ENCODE data around the gene PAX6.

PAX6 gene

GRCh38 chr11:31823644-31824331 lies 12.7 kb upstream of the PAX6 start:
- in situ Hi-C loops (cut with MboI; ENCODE audit: low pct_unique_long_range_greater_than_20kb, low sequenced_read_pairs, unreplicated experiment): loop anchor here (25.0 kb wide), 1 partner anchor 614 kb away; the partner anchor contains the start of gene WT1

GRCh38 chr11:31822927-31823643 lies 12.0 kb upstream of the PAX6 start:
- TF ChIP-seq CTCF (IDR thresholded peaks at IDR 0.05; ENCODE audit: extremely low read depth, insufficient read depth, missing control alignments): no peak
- DNase-seq (ENCODE audit: low spot score): peak; percentile 21
- in situ Hi-C loops (cut with MboI; ENCODE audit: low pct_unique_long_range_greater_than_20kb, low sequenced_read_pairs, unreplicated experiment): loop anchor here (25.0 kb wide), 1 partner anchor 614 kb away; the partner anchor contains the start of gene WT1

More at GRCh38 chr11:31823644-31824331, 12.7 kb upstream of the PAX6 start:
- TF ChIP-seq CTCF (IDR thresholded peaks at IDR 0.05; ENCODE audit: extremely low read depth, insufficient read depth, missing control alignments): no peak
- DNase-seq (ENCODE audit: low spot score): peak; percentile 20

GRCh38 chr11:31822175-31822926 lies 11.2 kb upstream of the PAX6 start:
- in situ Hi-C loops (cut with MboI; ENCODE audit: low pct_unique_long_range_greater_than_20kb, low sequenced_read_pairs, unreplicated experiment): loop anchor here (25.0 kb wide), 1 partner anchor 615 kb away; the partner anchor contains the start of gene WT1

GRCh38 chr11:31821766-31822165 lies 10.6 kb upstream of the PAX6 start:
- no peak for TF ChIP-seq CTCF (IDR thresholded peaks at IDR 0.05; ENCODE audit: extremely low read depth, insufficient read depth, missing control alignments)
- DNase-seq (ENCODE audit: low spot score): no peak
- in situ Hi-C loops (cut with MboI; ENCODE audit: low pct_unique_long_range_greater_than_20kb, low sequenced_read_pairs, unreplicated experiment): loop anchor here (25.0 kb wide), 1 partner anchor 616 kb away; the partner anchor contains the start of gene WT1

More at GRCh38 chr11:31822175-31822926, 11.2 kb upstream of the PAX6 start:
- TF ChIP-seq CTCF (IDR thresholded peaks at IDR 0.05; ENCODE audit: extremely low read depth, insufficient read depth, missing control alignments): no peak
- DNase-seq (ENCODE audit: low spot score): peak; percentile 14

- no peak for TF ChIP-seq CTCF (IDR thresholded peaks at IDR 0.05; ENCODE audit: extremely low read depth, insufficient read depth, missing control alignments)
- DNase-seq (ENCODE audit: low spot score): no peak
- in situ Hi-C loops (cut with MboI; ENCODE audit: low pct_unique_long_range_greater_than_20kb, low sequenced_read_pairs, unreplicated experiment): loop anchor here (25.0 kb wide), 1 partner anchor 616 kb away; the partner anchor contains the start of gene WT1
Measured at GRCh38 chr11:31821235-31821764, 10.2 kb upstream of the PAX6 start.

GRCh38 chr11:31820438-31820818 lies 9.3 kb upstream of the PAX6 start:
- DNase-seq (ENCODE audit: low spot score): peak; percentile 20
- TF ChIP-seq CTCF (IDR thresholded peaks at IDR 0.05; ENCODE audit: extremely low read depth, insufficient read depth, missing control alignments): no peak
- in situ Hi-C loops (cut with MboI; ENCODE audit: low pct_unique_long_range_greater_than_20kb, low sequenced_read_pairs, unreplicated experiment): loop anchor here (25.0 kb wide), 1 partner anchor 617 kb away; the partner anchor contains the start of gene WT1

Measured in GM13977 (cell line).